Medulla oblongata (tissue), 1 donor: Measurements from ENCODE around the gene NNMT.

ENCODE experiments used
- DNase-seq: peaks from one replicate; pipeline ENCODE4 v3.0.0-alpha.2; 2015; ENCODE audit errors: extremely low spot score

NNMT gene

DNA sequence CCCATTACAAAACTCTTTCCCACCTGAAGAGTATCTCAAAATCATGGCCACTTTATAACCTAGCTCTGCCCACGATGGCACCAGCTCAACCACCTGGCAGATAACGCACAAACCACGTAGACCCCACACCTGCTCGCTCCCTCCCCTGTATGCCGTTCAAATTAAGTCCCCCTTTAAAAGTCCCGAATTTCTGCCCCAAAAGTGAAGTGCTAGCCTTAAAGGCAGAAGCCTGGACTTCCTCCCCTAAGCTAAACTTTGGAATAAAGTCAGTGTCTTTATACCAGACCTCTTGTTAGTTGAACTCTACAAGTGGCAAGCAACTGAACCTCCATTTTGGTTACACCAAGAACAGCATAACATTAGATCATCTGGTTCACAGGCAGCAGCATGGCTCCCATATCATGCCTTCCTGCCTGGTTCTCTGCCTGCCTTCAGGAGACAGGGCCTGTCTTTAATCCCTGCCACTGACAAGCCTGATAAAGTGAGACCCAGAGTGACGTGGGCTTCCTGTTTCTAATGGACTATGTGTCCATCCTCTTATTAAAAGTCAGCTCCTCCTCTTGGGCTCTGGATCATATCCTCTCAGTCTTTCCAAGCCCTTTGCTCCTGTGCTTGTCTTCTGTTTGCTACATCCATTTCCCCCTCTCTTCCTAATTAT, 32.6 kb upstream of the NNMT start:
- DNase-seq: no peak

DNA sequence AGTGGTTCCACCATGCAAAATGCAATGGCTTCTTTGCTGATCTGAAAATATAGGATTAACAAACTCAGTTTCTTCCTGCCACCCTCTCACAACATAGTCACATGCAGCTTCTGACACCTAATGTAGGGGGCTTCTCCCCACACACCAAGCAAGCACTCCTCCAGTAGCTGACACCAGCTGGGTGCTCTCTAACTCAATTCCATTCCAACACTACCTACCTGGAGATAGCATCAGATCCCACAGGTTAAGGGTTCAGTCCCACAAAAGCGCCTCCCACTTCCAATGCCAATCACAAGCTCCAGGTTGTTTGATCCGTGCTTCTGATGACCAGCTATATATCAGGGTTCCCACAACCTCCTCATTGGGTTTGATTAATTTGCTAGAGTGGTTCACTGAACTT, 31.8 kb upstream of the NNMT start:
- DNase-seq: no peak

DNA sequence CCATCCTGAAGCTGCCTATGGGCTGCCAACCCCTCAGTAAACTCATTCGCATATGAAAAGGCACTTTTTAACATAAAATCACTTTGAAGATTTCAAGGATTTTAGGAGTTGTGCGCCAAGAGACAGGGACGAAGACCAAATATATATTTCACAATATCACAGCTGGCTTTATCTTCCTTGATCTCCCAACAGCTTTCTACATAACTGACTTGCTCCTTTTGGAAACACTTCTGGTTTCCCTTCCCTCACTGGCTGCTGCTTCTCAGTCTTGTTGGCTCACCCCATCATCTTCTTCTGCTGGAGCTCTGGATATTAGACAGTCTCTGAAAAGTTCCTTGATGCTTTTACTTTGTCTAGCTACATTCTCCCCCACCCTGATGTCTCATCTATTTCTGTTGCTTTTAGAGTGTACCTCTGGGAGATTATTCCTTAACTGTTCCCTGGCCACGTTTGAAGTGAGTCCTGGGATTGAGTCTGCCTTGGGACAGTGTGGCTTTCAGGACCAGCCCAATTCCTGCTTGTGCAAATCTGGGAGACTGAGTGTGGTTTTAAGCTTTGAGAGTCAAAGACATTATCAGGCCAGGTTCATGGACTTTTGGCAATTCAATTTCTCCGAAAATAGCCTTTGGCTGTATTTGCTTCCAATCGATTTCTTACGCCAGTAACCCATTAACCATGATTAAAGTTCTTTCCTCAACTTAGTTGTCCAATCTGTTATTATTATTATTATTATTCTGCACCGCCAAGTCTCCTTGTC, 30.9 kb upstream of the NNMT start:
- DNase-seq: no peak

DNA sequence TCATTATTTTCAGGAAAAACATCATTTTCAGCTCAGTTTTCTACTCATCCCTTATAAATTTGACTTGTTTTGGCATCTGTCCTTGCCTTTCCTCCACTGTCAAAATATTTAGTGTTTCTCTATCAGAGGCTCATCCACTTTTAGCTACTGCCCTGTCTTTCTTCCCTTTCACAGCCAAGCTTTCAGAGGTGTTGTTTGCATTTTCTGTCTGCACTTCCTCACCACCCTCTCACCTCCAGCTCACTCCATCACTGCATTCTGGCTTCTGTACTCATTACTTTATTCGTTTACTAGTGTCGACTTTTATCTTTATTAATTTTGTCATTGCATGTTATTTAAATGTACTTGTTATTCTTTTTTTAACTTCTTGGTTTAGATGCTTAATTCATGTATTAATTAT, 26.7 kb upstream of the NNMT start:
- DNase-seq: no peak

DNA sequence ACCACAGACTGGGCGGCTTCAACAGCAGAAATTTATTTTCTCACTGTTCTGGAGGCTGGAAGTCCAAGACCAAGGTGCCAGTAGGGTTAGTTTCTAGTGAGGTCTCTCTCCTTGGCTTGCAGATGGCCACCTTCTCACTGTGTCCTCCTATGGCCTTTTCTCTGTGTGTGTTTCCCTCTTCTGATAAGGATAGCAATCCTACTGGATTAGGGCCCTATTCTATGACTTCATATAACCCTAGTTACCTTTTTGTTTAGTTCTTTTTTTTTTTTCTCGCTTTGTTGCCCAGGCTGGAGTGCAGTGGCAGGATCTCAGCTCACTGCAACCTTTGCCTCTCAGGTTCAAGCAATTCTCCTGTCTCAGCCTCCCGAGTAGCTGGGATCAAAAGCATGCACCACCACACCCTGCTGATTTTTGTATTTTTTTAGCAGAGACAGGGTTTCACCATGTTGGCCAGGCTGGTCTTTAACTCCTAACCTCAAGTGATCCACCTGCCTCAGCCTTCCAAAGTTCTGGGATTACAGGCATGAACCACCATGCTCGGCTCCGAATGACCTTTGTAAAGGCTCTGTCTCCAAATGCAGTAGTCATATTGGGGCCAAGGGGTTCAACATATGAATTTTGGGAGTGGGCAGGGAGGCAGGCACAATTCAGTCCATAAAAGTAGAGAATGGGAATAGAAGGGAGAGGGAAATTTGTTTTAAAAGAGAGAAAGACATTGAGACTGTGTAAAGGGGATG, 25.5 kb upstream of the NNMT start:
- DNase-seq: no peak

DNA sequence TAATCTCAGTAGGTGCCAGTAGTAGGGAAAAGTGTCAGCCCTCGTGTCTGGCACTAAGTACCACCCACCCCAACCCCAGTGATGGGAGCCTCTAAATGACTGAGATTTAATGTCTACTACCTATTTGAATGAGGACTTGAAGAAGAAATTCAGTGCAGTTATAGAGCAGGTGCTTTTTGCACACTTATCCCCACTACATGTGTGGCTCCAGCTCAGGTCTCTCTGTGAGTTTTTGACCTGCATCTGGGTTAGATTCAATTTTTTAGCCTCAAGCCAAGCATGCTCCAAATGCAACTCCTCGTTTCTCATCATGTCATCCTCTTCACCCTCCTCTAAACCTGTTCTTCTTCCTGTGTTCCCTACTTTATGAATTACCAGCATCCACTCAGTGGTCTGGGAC, 24.9 kb upstream of the NNMT start:
- no peak for DNase-seq

DNA sequence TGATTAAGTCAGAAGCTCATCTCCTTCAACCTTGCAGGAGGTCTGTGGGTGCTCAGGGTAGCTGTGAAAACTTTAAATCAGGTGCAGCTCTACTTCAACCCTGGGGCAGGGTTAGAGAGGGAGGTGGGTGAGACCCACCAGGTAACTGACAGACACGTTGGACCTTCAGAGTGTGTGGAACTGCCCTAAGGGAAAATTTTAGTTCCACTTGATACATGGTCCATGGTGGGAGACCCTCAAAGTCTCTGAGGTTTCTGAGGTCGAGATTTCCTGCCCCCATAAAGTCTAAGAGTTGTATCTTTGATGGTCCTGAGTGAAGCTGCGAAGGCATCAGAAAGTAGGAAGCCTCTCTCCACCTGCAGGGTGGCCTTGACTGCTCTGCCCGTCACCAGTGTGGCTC, 23.9 kb upstream of the NNMT start:
- DNase-seq: no peak

DNA sequence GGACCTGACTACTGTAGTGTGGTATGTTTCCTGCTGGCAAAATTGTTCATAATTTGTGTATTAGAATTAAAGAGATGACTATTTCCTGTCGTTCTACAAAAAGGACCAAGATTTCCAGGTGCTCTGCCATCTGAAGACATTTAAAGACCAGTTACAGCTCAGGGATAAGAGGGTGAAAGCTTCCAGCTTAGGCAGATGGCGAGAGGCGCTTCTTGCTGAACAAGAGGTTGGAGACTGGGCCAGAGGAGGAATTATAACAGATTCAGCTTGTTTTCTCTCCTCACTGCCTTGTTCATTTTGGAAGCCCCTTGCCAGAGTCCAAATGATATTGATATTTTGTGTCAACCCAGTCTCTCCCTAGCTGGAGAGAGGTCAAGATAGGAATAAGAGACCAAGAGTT, 23.1 kb upstream of the NNMT start:
- DNase-seq: no peak

DNA sequence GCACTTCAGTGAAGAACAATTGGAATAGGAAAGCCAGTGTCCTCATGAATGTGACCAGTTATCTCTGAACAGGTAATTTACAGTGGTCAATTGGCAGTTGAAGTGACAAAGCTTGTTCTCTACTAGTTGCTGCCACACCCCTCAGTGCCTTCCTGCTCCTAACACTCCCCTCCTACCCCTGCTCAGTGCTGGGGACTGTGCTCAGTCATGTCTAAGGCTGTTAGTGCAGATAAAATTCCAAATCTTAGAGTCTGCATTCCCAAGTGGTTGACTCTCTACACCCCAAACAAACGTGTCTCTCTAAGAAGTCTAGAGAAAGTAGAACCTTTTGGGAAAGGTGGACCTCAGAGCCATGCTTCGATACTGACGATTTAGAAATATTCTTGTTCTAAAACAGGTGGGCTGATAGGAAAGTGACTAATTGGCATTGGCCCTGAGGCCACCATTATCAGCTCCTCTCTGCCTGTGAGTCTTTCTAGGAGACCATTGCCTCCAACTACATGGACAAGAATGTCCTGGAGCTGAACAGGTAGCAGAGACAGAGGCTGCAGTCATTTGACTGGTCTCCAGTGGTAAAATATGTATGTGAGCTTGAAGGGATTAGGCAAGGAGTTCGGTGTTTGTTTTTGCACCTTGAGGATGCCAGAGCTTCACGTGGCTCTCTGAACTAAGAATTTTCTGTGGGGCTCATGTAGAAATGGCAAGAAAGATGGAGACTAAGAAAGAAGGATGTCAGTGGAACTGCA, 22.1 kb upstream of the NNMT start:
- no peak for DNase-seq

DNA sequence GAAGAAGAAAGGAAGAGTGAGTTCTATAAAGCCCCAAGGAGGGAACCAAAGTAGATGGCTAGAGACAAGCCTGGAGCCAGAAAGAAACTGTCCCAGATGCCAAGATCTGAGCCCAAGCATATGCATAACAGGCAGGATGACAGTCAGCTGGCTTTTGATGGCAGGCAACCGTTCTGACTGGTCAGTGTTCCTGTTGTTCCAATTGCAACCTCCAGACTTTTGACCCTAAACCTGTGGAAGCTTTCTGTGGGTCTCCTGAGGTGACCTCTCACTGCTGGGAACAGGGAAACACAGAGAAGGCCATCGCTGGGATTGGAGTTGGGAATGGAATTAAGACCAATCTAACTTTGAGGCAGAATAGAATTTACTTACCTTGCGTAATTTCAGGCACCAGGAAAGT, 21.6 kb upstream of the NNMT start:
- DNase-seq: no peak

DNA sequence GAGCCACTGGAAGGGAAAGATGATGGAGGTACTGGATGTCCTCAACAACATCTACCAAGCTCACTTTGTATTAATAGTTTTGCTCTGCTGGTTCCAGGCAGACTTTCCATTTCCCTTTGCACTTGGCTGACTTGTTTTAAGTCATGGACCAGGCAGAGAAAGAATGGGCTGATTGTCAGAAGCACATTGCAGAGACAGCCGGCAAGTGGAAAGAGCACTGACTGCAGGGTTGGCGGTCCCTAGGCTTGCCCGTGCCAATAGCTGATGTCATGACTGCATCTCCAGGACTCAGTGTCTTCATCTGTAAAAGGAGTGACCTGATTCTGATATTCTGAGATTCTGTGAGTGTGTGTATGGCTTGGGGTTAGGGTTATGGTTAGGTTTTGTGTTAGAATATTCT, 20.9 kb upstream of the NNMT start:
- DNase-seq: peak; percentile 80

DNA sequence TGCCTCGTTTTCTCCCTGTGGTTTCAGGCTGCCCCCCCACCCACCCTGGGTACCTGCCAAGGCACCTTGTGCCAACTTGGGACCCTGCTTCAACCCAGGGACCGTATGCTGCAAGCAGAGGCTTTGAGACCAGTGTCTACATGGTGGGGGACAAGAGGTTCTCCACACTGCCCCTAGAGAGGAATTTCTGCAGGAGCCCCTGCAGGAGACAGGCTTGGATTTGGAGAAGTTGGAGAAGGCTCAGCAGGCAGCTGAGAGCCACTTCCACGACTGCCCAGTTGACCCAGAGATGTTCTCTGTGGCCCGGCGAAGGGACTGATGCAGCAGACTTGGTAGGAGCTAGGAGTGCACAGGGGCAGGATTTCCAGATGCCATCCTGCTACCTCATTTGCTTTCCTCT, 20.1 kb upstream of the NNMT start:
- DNase-seq: no peak

DNA sequence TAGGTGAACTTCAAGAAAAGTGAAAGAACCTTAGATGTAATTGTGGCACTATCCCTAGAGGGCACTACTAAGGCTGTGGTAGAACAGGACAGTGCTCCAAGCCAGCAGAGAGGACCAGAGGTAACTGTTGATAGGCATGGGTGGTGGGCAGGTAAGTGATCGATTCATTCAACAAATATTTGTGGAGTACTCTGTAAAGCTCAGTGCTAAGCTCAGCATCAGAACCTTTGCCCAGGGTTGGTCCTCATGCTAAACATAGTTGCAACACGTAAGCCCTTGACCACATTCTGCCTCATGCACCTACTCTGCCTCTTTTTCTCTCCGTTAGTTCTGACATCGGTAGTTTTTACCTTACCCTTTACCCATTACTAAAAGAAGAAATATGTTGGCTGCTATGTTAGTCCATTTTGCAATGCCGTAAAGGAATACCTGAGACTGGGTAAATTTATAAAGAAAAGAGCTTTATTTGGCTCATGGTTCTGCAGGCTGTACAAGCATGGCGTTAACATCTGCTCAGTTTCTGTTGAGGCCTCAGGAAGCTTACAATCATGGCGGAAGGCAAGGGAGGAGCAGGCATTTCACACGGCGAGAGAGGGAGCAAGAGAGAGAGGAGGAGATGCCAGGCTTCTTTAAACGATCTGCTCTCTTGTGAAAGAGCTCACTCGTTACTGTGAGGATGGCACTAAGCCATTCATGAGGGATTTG, 18.4 kb upstream of the NNMT start:
- DNase-seq: no peak

DNA sequence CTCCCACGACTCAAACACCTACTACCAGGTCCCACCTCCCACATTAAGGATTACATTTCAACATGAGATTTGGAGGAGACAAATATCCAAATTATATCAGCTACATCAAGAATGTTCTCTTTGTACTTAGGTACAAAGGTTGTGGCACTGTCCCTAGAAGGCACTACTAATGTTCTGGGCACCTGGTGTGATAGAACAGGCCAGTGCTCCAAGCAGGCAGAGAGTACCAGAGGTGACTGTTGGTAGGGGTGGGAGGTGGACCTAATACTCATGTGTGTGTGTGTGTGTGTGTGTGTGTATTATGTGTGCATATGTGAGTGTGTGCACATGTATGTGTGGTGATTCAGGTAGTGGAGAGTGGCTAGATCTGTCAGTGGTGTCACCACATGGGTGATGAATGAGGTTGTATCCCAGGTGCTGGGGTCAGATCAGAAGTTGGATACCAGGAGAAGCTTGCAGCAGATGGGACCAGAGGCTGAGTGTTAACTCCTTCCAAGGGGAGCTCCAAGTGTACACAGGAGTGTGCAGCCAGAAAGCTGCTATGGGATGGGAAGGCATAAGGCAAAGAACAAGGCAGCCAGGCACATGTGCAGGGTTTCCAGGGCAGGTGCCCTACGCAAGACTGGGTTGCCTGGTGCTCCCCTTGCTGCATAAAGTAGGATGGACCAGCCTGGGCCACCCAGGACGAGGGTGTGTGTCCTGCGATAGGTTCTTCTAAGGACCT, 17.7 kb upstream of the NNMT start:
- no peak for DNase-seq

DNA sequence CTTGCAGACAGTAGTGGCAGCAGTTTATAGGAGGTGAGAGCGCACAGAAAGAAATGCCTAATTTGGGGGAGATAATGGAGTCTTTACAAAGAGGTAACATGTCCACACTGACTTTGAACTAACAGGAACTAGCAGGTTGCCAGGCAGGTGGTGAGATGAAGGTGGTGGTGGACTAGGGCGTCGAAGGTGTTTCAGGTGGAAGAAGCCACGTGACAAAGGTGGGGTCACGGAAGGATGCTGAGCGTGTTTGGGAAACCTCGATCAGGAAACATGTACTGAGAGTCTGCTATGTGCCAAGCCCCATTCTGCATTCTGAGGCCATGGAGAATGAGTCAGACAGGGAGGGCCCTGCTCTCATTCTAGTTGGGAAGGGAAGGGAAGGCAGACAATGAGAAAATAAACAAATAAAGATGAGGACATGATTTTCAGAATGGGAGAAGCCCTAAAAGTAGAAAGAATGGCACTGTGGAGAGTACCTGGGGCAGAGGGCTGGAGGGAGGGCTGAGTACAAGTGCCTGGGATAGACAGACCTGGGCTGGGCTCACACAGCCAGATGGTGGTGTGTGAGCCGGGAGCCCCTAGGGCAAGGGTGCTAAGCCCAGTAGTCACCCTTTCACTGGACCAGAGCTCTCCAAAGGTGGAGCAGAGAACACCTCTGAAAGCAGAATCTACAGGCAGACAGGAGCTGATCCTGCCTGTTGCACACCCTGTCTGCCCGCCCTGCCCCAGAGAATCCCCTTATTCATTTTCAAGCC, 16.2 kb upstream of the NNMT start:
- no peak for DNase-seq

DNA sequence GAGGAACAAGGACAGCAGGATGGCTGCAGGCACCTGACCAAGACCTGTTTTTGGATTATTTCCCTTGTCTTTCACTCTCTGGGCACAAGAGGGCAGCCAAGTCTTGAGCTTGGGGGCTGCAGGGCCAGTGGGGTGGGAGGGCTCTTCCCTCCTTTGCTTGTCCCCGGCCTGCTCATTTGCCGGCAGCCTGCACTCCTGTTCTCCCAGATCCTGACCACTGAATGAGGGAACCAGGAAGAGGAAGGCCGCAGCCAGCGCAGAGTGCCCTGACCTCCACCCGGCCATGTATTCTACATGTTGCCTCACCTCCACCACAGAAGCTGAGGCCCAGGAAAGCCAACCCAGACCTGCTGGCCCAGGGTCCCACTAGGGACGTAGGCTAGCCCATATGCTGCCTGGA, 15.5 kb upstream of the NNMT start:
- peak; percentile 55 for DNase-seq

DNA sequence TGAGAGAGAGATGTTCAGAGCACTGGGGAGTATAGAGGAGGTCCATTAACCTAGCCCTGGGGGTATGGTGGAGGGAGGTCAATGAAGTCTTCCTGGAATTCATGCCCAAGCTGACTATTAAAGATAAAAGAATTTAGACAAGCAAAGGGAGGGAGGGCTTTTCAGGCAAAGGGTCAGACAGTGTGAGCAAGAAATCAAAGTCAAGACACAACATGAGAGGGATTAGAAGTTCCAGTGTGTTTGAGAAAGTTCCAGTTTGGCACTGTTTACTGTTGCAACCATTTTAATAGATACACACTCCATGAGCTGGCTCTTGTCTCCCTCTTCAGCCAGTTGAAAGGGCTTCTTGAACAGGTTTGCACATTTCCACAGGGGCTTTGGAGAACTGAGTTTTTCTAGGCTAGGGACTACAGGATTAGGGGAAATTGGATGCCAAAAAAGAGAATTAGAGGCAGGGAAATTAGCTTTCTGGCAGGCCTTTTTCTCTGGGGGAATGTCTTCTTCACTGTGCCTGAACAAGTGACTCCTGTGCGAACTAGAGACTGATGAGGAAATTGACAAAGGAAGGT, 14.7 kb upstream of the NNMT start:
- DNase-seq: no peak

DNA sequence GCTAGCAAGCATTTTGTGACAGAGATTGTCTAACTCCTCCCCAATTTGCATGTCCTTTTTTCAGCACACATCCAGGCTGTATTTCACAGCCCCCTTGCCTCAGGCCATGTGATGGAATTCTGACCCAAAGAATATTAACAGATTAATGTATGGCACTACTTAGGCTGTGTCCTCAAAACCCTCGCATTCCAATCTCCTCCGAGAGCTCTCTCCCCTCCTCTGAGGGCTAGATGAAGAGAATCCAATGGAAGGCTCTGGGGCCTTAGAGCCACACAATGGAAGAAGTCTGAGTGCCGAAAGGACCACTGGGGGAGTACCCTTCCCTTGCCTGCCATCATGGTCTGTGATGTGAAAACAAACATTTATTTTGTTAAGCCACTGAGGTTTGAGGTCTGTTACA, 13.7 kb upstream of the NNMT start:
- no peak for DNase-seq

DNA sequence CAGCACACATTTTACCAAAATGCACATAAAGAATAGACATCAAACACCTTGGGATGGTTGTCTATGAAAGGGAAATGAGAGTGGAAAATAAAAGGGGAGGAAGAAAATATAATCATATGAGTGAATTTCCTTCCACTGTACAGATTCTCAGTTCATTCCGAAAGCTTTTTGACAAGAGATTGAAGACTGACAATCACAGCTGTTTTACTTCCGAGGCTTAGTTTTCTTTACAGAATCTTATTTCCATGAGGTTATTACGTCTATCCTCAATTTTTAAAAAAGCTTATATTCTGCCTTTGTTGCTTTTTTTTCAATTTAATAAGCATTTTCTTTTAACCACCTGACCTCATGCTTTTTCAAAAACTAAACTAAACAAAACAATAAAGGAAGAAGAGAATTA, 12.8 kb upstream of the NNMT start:
- DNase-seq: no peak

DNA sequence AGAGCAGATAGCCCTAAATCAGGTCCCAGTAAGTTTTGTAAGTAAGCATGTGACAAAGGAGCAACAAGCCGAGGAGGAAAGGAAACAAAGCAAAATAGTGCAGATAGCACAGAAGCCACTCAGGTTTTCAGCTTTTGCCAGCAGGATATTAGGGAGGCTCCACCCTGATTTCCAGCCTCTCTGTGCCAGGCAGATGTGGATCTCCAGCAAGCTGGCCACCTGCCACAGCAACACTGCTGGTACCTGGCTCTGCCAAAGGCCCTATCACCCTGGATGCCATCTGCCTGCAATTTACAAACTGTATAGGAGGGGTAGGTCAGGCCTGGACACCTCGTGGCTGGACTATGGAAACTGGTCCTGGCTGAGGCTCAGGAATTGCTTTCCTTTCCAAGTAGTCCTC, 12.2 kb upstream of the NNMT start:
- DNase-seq: no peak
